Endothelial cell of umbilical vein (primary cell): ENCODE measurements around the gene FLG2. TPM values are rescaled to one million over a fixed set of nuclear protein-coding genes. Genes with fewer than 3 reads are reported as not detected.

ENCODE experiments used
- BruUV-seq: library from RNA; stranded (reverse); fragments of 400-500 nt; replicated peaks from 2 replicates; lab custom pipeline; 2021; lab: Mats Ljungman, UMichigan
- CTCF ChIA-PET: fragments of 300-600, 350-600 bp; sonication (Branson Sonifier 250); formaldehyde crosslinking; loops from one replicate; lab custom pipeline; 2021; ENCODE audit warnings: antibody characterized with exemption, inconsistent platforms; lab: Charles Lee
- POLR2A ChIA-PET: fragments of 300-600, 350-600 bp; sonication (Branson Sonifier 250); formaldehyde crosslinking; loops from one replicate; lab custom pipeline; 2021; ENCODE audit warnings: antibody characterized with exemption, inconsistent platforms; lab: Charles Lee
- DNase-seq: peaks from one replicate; pipeline ENCODE4 v3.0.0-alpha.2; 2011; ENCODE audit warnings: low read depth, low spot score
- FAIRE-seq: peaks from 2 replicates; lab custom pipeline; 2011; peaks lifted over from hg19 to GRCh38; lab: Jason Lieb, UNC
- H2AFZ ChIP-seq: 2 replicates; pipeline ENCODE4 v1.6.0; 2012; ENCODE audit warnings: low read depth, low read length, control low read depth, inconsistent platforms
- H3K27ac ChIP-seq: 2 replicates; pipeline ENCODE4 v1.5.1; 2011; ENCODE audit warnings: low read depth, mild to moderate bottlenecking, control low read depth, low read length, moderate library complexity; ENCODE audit not compliant: insufficient read depth
- H3K27me3 ChIP-seq, 2 experiments: 2 replicates each; pipeline versions ENCODE4 v1.6.0 to v1.6.1; 2011; ENCODE audit warnings: low read length in 2 of 2, mixed read lengths in 1 of 2; ENCODE audit not compliant: control insufficient read depth in 2 of 2, insufficient read depth in 2 of 2
- H3K36me3 ChIP-seq, 2 experiments: 2 replicates in 1 of 2; 3 replicates in 1 of 2; pipeline ENCODE4 v1.5.1; 2011; ENCODE audit warnings: low read length in 2 of 2, mild to moderate bottlenecking in 1 of 2, moderate library complexity in 1 of 2; ENCODE audit not compliant: control insufficient read depth in 2 of 2, insufficient read depth in 2 of 2; ENCODE audit errors: extremely low read depth in 1 of 2
- H3K4me1 ChIP-seq: 3 replicates; pipeline ENCODE4 v1.5.1; 2011; ENCODE audit warnings: mild to moderate bottlenecking, low read length; ENCODE audit not compliant: control insufficient read depth, insufficient read depth; ENCODE audit errors: extremely low read depth
- H3K4me2 ChIP-seq: 2 replicates; pipeline ENCODE4 v1.6.1; 2011; ENCODE audit warnings: low read length, control low read depth, mixed read lengths; ENCODE audit not compliant: insufficient read depth
- H3K4me3 ChIP-seq, 3 experiments: fragments of 200-600 bp in 1 of 3; sonication (generic), shearing (Covaris generic) in 1 of 3; replicated peaks in 1 of 3; 2 replicates each; pipeline ENCODE4 v1.5.1; 2011 to 2016; ENCODE audit warnings: control low read depth in 3 of 3, low read length in 3 of 3, mild to moderate bottlenecking in 2 of 3, inconsistent platforms in 1 of 3, low read depth in 1 of 3, moderate library complexity in 1 of 3; ENCODE audit not compliant: insufficient read depth in 1 of 3
- H3K79me2 ChIP-seq: 2 replicates; pipeline ENCODE4 v1.6.0; 2012; ENCODE audit warnings: low read length, inconsistent platforms; ENCODE audit not compliant: control insufficient read depth, insufficient read depth
- H3K9ac ChIP-seq: replicated peaks from 2 replicates; pipeline ENCODE3; 2011; ENCODE audit warnings: low read length, control low read depth; ENCODE audit not compliant: insufficient read depth; ENCODE audit errors: extremely low read depth
- H3K9me1 ChIP-seq: replicated peaks from 3 replicates; pipeline ENCODE4 v1.6.0; 2011; ENCODE audit warnings: mild to moderate bottlenecking, low read length; ENCODE audit not compliant: control insufficient read depth, insufficient read depth; ENCODE audit errors: extremely low read depth
- H3K9me3 ChIP-seq: replicated peaks from 2 replicates; pipeline ENCODE4 v1.5.1; 2012; ENCODE audit warnings: low read length, inconsistent platforms; ENCODE audit not compliant: control insufficient read depth, insufficient read depth
- H4K20me1 ChIP-seq: replicated peaks from 2 replicates; pipeline ENCODE3; 2011; ENCODE audit warnings: mild to moderate bottlenecking, low read length; ENCODE audit not compliant: control insufficient read depth, insufficient read depth; ENCODE audit errors: extremely low read depth
- CTCF ChIP-seq, 2 donors: IDR thresholded peaks; 1 replicate in 1 of 2; 2 replicates in 1 of 2; pipeline ENCODE4 v1.5.1; 2011; ENCODE audit warnings: low read length in 2 of 2, mild to moderate bottlenecking in 2 of 2, moderate library complexity in 2 of 2, control low read depth in 1 of 2, inconsistent platforms in 1 of 2, low read depth in 1 of 2; ENCODE audit not compliant: insufficient read depth in 1 of 2; ENCODE audit errors: extremely low read depth in 1 of 2
- EZH2 ChIP-seq: IDR thresholded peaks from 2 replicates; pipeline ENCODE4 v1.6.1; 2012; ENCODE audit warnings: borderline replicate concordance, low read depth, mild to moderate bottlenecking, moderate library complexity, low read length, inconsistent platforms; ENCODE audit not compliant: severe bottlenecking
- FOS ChIP-seq: IDR thresholded peaks from 2 replicates; pipeline ENCODE4 v1.6.1; 2011; ENCODE audit warnings: mild to moderate bottlenecking, low read length, moderate library complexity, borderline replicate concordance; ENCODE audit not compliant: insufficient read depth
- GATA2 ChIP-seq: IDR thresholded peaks from 2 replicates; pipeline ENCODE4 v1.7.0; 2011; ENCODE audit warnings: low read depth, mild to moderate bottlenecking, moderate library complexity, mixed read lengths, low read length; ENCODE audit not compliant: insufficient read length, insufficient read depth
- JUN ChIP-seq: IDR thresholded peaks from 2 replicates; pipeline ENCODE4 v1.6.1; 2011; ENCODE audit warnings: borderline replicate concordance, low read depth; ENCODE audit not compliant: insufficient read length, insufficient read depth
- MAX ChIP-seq: IDR thresholded peaks from 2 replicates; pipeline ENCODE4 v1.6.1; 2011; ENCODE audit not compliant: insufficient read depth, insufficient read length
- MYC ChIP-seq: IDR thresholded peaks from one replicate; pipeline ENCODE4 v1.6.1; 2011; ENCODE audit warnings: mild to moderate bottlenecking, low read depth, low read length
- POLR2A ChIP-seq: IDR thresholded peaks from 2 replicates; pipeline ENCODE4 v1.6.1; 2012; ENCODE audit warnings: low read depth, mild to moderate bottlenecking, control low read depth, low read length
- POLR2AphosphoS5 ChIP-seq: IDR thresholded peaks from 2 replicates; pipeline ENCODE4 v1.6.1; 2012; ENCODE audit warnings: low read depth, mild to moderate bottlenecking, control low read depth, low read length, moderate library complexity; ENCODE audit not compliant: insufficient read depth
- dilution Hi-C: fragments of 300-500 bp; cut with MboI; formaldehyde crosslinking; loops from one replicate; pipeline ENCODE4 v1.15.0; 2019; ENCODE audit warnings: low sequenced_read_pairs; ENCODE audit not compliant: extremely low pct_ligation_motif_present
- intact Hi-C: fragments of 100-400 bp; cut with micrococcal nuclease; formaldehyde crosslinking; loops from one replicate; pipeline ENCODE4 v1.10.0; 2022
- polyA plus RNA-seq, 4 experiments: library from polyadenylated mRNA; depleted of rRNA in 3 of 4; stranded (reverse) in 3 of 4; unstranded in 1 of 4; fragments of >200 nt; gene quantifications; 2 replicates each; pipeline versions ENCODE4 v1.2.1 to v1.2.3, GENCODE V29; 2011 to 2012; ENCODE audit warnings: missing spikeins in 1 of 4
- total RNA-seq: library from RNA; stranded (reverse); gene quantifications from 2 replicates; pipeline ENCODE4 v1.2.3, GENCODE V29; 2021

Gene FLG2
- total and polyA plus RNA-seq, 2 donors (not counting 3 experiments of a cell fraction or from before 2014, with no cell fraction given): not detected

GRCh38 chr1:152313970-152314369 lies 45.8 kb downstream of the FLG2 start:
- Histone ChIP-seq H2AFZ (no peak overlapping the region), H3K9me3 (no peaks in the 10 kb centered on the region), H3K4me3 (no peak overlapping the region), H3K36me3 (no peaks in the 10 kb centered on the region), H4K20me1 (no peaks in the 10 kb centered on the region), H3K27ac (no peak overlapping the region), H3K9ac (no peak overlapping the region), H3K4me1 (no peaks in the 10 kb centered on the region), H3K4me2 (no peak overlapping the region), H3K79me2 (no peaks in the 10 kb centered on the region), H3K27me3 (no peaks in the 10 kb centered on the region), H3K9me1 (no peaks in the 10 kb centered on the region)
- no peak for DNase-seq
- dilution Hi-C loops (no loop called here), intact Hi-C loops (no loop called here)
- no peak for TF ChIP-seq JUN
- TF ChIP-seq GATA2: no peak
- no peak for TF ChIP-seq FOS
- no peak for TF ChIP-seq CTCF (IDR thresholded peaks at IDR 0.05; ENCODE audit: extremely low read depth in 1 of 2, insufficient read depth in 1 of 2, low read depth in 1 of 2, low read length in 2 of 2)
- no peak for TF ChIP-seq MAX
- no peak for TF ChIP-seq EZH2
- no peak for TF ChIP-seq MYC
- TF ChIP-seq POLR2A: no peak
- no peak for TF ChIP-seq POLR2AphosphoS5
- ChIA-PET POLR2A (no interaction called here), CTCF (no interaction called here)
- no TSS peak for BruUV-seq
- no peak for FAIRE-seq
